Esophagus muscularis mucosa (tissue), 3 donors: ENCODE results near the gene KMT2E.
"Not testable (repeated sequence)": the region's sequence is repeated elsewhere in the genome, so short reads cannot be mapped to it uniquely, and the experiment has no call there.

Experiments
- POLR2A ChIP-seq: fragments of 450-650 bp; IDR thresholded peaks from one replicate; pipeline ENCODE4 v1.6.1; 2017; ENCODE audit warnings: antibody characterized with exemption, moderate library complexity, mild to moderate bottlenecking, low read depth
- TF ChIP-seq, protein P1 (sequence below), 3 experiments: fragments of 200-600 bp in 2 of 3; fragments of 450-650 bp in 1 of 3; sonication (generic) in 2 of 3; IDR thresholded peaks; one replicate each; pipeline ENCODE4 v1.5.1; 2017 to 2019; ENCODE audit warnings: antibody characterized with exemption in 3 of 3, mild to moderate bottlenecking in 2 of 3, moderate library complexity in 1 of 3

DNA sequence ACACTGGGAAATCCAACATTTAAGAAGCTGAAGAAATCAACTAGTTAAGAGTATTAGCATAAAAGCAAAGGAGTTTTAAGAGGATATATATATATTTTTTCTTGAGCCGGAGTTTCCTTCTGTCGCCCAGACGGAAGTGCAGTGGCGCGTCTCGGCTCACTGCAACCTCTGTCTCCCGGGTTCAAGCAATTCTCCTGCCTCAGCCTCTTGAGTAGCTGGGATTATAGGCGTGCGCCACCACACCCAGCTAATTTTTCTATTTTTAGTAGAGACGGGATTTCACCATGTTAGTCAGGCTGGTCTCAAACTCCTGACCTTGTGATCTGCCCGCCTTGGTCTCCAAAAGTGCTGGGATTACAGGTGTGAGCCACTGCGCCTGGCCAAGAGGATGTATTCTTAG lies 8.5 kb upstream of the KMT2E start:
- TF ChIP-seq, protein P1, sequence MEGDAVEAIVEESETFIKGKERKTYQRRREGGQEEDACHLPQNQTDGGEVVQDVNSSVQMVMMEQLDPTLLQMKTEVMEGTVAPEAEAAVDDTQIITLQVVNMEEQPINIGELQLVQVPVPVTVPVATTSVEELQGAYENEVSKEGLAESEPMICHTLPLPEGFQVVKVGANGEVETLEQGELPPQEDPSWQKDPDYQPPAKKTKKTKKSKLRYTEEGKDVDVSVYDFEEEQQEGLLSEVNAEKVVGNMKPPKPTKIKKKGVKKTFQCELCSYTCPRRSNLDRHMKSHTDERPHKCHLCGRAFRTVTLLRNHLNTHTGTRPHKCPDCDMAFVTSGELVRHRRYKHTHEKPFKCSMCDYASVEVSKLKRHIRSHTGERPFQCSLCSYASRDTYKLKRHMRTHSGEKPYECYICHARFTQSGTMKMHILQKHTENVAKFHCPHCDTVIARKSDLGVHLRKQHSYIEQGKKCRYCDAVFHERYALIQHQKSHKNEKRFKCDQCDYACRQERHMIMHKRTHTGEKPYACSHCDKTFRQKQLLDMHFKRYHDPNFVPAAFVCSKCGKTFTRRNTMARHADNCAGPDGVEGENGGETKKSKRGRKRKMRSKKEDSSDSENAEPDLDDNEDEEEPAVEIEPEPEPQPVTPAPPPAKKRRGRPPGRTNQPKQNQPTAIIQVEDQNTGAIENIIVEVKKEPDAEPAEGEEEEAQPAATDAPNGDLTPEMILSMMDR (IDR thresholded peaks at IDR 0.05), result not testable (repeated sequence)
- TF ChIP-seq POLR2A, result not testable (repeated sequence)
